AG09309 (cell line): ENCODE measurements around the gene SLC35F5.
"Not testable (repeated sequence)": the region's sequence is repeated elsewhere in the genome, so short reads cannot be mapped to it uniquely, and the experiment has no call there.

Experiments used
- DNase-seq: peaks from one replicate; pipeline ENCODE4 v3.0.0-alpha.2; 2010; ENCODE audit warnings: low read depth
- H3K4me3 ChIP-seq: 2 replicates; pipeline ENCODE4 v1.5.1; 2011; ENCODE audit warnings: mild to moderate bottlenecking, low read depth, low read length, moderate library complexity; ENCODE audit not compliant: control insufficient read depth
- TF ChIP-seq, protein P1 (sequence below): IDR thresholded peaks from 2 replicates; pipeline ENCODE4 v1.5.1; 2011; ENCODE audit warnings: mild to moderate bottlenecking, low read depth, low read length, inconsistent platforms; ENCODE audit not compliant: insufficient read depth, control insufficient read depth; ENCODE audit errors: missing control alignments

The SLC35F5 gene

DNA sequence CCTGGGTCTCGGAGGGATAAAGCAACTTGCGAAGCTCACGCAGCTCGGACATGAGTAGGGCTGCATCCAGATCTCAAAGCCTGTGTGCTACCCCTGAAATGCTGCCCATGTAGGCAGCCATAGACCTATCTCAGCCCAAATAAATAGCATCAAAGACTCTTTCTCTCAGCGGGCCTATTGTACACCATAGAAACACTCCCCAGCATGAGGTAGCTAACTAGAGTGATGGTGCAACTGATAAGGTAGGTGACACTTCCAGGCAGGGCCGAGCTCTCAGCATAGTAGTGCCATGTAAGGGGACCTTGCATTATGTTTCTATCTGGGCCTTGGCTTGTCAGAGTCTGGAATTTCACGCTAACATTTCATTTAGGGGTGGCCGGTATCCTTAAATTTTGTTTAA lies 77.0 kb downstream of the SLC35F5 start:
- no peak overlapping the region for H3K4me3 ChIP-seq
- TF ChIP-seq, protein P1, sequence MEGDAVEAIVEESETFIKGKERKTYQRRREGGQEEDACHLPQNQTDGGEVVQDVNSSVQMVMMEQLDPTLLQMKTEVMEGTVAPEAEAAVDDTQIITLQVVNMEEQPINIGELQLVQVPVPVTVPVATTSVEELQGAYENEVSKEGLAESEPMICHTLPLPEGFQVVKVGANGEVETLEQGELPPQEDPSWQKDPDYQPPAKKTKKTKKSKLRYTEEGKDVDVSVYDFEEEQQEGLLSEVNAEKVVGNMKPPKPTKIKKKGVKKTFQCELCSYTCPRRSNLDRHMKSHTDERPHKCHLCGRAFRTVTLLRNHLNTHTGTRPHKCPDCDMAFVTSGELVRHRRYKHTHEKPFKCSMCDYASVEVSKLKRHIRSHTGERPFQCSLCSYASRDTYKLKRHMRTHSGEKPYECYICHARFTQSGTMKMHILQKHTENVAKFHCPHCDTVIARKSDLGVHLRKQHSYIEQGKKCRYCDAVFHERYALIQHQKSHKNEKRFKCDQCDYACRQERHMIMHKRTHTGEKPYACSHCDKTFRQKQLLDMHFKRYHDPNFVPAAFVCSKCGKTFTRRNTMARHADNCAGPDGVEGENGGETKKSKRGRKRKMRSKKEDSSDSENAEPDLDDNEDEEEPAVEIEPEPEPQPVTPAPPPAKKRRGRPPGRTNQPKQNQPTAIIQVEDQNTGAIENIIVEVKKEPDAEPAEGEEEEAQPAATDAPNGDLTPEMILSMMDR = no peak
- no peak for DNase-seq

DNA sequence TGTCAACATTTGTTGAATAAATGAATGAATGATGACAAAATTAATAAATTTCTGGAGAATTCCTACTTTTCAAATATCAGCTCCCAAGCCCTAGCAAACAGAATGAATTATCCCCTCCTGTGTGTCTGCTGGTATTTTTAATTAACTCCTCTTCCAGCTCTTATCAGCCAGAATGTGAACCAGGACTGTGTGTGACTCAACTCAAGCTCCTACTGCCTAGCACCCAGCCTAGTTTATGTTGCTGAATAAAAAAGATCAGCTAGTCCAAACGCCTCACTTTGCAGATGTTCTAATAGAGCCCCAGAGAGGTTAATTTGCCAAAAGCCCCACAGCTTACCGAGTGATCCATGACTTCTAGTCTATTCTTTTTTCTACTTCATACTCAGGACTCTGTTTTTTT lies 79.1 kb downstream of the SLC35F5 start:
- TF ChIP-seq, protein P1 = no peak
- no peak overlapping the region for H3K4me3 ChIP-seq
- DNase-seq = no peak

DNA sequence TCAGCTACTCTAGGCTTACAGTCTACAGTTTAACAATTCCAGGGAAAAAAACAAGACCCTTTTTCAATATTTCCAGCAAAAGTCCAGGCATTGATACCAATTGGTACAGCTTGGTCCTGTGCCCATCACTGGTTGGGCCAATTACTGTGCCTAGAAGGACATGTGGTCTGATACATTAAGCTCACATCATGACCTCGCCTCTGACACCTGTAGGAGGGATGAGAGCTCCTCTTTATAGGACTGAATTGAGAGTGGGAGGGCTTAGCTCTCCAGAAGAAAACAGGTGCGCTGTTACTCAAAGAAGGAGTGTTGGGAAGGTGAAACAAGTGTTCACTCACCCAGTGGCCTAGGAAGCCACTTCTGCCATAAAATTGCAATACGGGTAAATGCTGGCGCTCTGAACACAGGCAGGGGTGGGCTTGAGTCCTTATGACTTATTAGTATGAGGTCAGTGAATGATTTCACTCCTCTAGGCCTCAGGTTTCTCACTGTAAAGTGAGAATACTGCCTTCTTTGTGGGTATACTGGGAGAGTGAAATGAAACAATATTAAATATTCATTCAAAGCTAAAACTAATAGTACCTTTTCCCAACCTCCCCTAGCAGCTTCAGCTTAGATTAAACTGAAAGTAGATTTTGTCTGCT lies 79.7 kb downstream of the SLC35F5 start:
- TF ChIP-seq, protein P1 = no peak
- H3K4me3 ChIP-seq = no peak overlapping the region
- no peak for DNase-seq

DNA sequence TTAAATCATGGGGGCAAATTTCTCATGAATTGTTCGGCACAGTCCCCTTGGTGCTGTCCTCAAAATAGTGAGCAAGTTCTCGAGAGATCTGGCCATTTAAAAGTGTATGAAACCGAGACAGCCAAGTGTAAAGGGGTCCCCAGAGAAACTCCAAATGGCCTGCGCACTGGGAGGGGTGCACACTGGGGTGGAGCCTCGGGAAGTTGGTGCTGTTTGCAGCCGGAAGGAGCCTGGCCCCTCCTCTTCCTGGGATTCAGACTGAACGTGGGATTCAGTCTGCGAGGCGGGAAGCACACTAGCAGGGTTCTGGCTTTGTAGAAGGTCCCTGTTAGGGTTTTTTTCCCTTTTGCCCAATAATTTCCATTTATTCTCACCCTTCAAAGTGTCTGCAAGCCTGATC lies 80.6 kb downstream of the SLC35F5 start:
- TF ChIP-seq, protein P1 = no peak

DNA sequence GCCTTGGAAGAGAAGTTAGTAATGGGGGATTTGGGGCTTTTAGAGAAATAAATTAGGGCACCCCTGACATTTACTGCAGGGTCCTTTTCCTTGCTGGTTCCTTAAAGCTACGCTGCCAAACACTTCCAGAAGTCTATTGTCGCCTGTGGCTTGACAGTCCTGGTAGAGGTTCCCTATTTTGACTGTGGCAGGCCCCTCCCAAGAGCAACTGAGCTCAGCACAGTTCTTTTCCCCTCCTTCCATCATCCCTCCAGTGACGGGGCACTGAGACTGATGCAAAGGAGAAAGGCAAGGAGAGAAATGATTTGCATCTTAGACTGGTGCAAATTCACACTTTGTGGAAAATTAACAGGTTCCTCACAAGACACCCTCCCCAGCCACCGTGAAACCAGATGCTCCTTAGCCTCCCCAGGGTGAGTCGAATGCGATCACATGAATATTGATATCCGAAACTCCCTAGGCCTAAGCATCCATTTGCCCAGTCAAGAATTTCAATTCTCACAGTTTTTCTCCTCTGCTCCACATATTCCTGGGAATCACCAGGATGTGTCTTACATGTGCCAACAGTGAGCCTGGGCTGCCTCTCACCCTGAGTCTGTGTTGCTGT lies 84.0 kb downstream of the SLC35F5 start:
- no peak overlapping the region for H3K4me3 ChIP-seq
- no peak for DNase-seq
- TF ChIP-seq, protein P1 = no peak

More for the DNA sequence above, 80.6 kb downstream of the SLC35F5 start:
- no peak overlapping the region for H3K4me3 ChIP-seq
- DNase-seq = no peak

DNA sequence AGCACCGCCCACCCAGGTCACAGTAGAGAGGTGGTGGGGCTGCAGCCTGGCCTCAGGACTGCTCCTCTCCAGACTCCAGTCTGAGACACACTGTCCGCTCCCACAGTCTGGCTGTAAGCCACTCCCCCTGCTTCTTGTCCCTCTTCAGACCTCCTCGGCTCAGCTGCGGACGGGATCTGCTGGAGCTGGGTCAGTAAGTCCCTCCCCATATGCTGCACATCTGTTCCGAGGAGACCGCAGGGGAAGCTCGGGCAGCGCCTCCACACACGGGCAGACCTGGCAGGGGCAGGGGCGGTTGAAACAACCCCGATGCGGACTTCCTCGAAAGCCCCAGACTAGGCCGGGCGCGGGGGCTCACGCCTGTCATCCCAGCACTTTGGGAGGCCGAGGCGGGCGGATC lies 87.4 kb downstream of the SLC35F5 start:
- not testable (repeated sequence) for DNase-seq, H3K4me3 ChIP-seq

DNA sequence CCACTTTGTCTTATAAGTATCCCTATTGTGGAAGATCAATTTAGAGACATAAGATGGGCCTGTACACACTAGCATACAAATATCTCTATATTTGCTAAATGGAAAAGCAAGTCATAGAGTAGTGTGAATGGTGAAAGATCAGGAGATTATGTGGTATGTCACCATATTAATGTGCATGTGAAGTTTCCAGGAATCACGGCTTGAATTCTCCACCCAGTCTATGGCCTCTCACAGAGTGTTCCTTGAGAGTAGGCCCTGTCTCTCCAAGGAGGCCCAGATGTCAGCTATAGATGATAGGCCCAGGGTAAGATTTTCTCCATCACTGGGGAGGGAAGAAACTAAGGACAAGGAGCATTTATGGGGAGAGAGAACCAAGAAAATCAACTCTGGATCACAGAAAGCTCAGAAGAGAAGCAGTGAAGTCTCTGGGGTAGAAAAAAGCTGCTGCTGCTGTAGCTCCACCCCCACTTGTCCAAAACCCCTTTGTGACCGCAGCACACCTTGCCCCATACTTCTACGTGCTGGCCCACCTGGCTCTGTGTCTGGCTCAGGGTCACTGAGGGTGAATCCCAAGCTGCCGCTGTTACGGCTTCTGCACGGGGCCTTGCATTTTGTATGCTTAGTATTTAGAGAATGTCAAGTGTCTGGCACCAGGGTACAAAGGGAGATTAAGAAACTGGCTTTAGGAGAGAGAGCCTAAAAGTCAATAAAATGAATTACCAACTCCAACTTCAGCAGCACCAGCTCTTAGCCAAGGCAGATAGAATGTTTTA lies 91.5 kb downstream of the SLC35F5 start:
- DNase-seq, H3K4me3 ChIP-seq: not testable (repeated sequence)

DNA sequence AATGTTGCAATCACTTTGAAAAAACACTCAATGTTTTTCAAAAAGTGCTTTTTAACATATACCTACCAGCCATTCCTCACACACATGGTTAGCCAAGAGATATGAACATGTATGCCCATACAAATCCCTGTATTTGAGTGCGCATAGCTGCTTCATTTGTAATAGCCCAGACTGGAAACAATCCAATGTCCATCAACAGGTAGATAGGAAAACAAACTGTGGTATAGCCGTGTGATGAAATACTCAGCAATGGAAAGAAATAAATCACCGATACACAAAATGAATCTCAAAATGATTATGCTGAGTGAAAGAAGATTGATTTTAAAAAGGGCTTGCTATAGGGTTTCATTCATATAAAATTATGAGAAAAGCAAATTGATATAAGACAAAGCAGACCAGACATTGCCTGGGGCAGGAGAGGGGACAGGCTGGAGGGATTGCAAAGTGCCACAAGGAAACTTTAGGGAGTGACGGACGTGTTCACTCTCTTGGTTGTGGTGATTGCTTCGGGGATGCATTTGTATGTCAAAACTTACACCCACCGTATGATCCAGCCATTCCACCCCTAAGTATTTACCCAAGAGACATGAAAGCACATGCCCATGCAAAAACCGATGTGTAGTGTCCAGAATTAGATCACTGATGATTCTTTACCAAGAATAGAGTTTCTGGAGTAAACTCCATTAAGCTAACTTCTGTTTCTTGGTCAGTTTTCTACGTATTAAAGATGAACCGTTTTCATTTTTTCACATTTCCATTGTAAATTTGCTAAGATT lies 93.0 kb downstream of the SLC35F5 start:
- not testable (repeated sequence) for H3K4me3 ChIP-seq, DNase-seq
